Frontal cortex (tissue), 4 donors: ENCODE data around the gene CDC42EP4. TPM values are rescaled to one million over a fixed set of nuclear protein-coding genes. Genes with fewer than 3 reads are reported as not detected.
A peak's percentile ranks its signal among the peaks of the same experiment; 100 is the strongest.
"Not testable (repeated sequence)": the region's sequence is repeated elsewhere in the genome, so short reads cannot be mapped to it uniquely, and the experiment has no call there.

Experiments used
- DNase-seq, 2 donors: peaks; one replicate each; pipeline ENCODE4 v3.0.0; 2012; ENCODE audit warnings: low spot score in 2 of 2
- FAIRE-seq: peaks from 2 replicates; lab custom pipeline; 2012; peaks lifted over from hg19 to GRCh38; lab: Jason Lieb, UNC
- total RNA-seq: library from RNA; depleted of rRNA; stranded (reverse); fragments of >200 nt; gene quantifications from one replicate; pipeline ENCODE4 v1.2.3, GENCODE V29; 2014
- donor health status: control.
- donor health status: control.
- donor health status: control.

The CDC42EP4 gene
- total RNA-seq, 1 donor from 2014 or later: 62.8 TPM

DNA sequence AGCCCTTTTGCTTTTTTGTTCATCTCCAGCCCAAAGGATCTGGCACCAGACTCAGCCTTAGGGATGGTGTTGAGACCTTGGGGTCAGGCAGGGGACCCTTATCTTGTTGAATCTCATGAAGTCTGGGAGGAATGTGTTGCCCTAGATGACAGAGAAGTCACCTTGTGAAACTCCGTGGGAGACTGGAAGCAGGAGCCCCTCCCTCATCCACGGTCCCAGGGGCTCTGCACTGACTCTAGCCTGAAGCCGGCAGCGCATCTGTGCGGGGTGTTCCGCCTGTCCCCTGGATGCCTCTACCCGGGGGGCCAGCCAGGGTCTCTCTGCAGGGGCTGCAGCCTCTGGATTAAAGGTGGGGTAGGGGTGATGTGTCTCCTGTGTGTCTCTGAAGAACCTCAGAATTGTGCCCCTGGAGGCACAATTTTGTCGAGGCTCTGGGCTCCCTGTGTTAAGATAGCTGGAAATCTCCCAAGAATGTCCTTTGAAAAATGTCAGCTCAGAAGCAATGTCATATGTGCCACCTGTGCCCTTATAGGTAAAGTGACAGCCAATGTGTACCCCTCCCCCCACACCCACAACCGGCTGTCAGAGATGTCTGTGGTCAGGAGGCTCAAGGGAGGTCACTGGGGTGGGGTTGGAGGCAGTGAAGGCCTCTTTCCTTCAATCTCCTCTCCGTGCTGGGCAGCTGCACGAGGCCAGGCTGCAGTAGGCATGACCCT lies 32.1 kb upstream of the CDC42EP4 start:
- DNase-seq (no peak), FAIRE-seq (no peak)

DNA sequence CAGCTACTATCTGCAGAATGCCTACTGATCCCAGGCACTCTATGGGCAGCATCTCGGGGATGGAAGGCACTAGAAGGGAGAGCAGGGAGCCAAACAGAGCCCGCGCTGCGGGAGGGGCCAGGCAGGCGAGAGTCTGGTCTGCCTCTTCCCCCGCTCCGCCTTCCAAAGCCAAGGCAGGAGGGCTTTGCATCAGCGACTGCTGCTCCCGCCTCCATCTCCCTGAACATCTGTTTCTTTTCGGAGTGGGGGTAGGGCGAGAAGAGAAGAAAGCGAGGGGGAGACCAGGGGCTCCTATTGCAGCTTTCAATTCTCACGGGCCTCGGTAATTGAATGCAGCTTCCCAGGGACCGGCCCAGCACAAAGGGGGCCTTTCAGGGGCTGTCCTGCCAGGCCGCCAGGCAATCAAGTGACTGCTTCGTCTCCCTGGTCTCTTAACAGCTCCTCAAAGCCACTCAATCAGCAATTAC lies 31.4 kb upstream of the CDC42EP4 start:
- peak; percentile 55 to 79 for DNase-seq
- no peak for FAIRE-seq

DNA sequence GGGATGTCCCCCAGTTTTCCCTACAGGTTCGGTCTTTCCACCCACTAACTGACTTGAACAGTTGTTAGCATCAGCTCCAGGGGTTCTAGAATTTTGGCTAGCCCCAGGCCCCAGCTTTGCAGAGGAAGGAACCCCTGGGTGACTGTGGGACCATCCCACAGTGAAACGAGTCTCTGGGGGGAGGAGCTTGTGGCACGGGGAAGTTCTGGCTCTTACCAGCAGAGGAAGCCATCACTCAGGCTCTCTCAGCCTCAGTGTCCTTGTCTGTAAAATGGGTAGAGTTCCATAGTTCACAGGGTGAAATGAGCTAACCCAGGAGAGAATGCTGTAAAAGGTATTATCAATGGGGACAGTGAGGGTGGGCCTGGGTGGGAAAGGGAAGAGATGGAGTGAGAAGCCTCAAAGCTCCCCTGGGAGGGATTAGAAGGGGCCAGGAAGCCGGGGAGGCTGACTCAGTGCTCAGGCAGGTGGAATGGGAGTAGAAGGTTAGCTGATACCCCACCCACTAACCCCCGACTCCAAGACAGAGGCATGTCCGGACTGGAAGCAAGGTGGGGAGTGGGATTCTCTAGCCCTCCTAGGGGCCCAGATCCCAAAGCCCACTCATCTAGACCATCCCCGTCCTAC lies 30.9 kb upstream of the CDC42EP4 start:
- DNase-seq (no peak), FAIRE-seq (no peak)

DNA sequence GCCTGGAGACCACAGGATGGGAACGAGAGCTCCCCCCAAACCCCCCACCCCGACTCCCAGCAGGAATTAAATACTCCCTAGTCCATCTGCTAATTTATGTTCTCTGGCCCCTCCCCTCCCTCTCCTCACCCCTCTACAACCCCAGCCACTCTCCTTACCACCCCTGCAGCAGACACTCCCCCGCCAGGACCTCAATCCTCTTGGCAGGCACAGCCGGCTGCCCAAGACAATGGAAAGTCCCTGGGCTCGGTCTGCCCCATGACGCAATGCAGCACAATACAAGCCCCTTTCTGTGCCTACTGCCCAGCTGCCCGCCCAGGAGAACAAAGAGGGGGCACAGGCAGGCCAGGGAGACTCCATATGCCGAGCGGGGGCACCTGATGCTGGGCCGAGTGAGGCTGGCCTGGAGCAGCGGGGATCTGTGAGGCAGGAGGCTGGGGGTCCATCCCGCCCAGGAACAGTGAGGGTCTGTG lies 30.3 kb upstream of the CDC42EP4 start:
- FAIRE-seq: no peak

DNA sequence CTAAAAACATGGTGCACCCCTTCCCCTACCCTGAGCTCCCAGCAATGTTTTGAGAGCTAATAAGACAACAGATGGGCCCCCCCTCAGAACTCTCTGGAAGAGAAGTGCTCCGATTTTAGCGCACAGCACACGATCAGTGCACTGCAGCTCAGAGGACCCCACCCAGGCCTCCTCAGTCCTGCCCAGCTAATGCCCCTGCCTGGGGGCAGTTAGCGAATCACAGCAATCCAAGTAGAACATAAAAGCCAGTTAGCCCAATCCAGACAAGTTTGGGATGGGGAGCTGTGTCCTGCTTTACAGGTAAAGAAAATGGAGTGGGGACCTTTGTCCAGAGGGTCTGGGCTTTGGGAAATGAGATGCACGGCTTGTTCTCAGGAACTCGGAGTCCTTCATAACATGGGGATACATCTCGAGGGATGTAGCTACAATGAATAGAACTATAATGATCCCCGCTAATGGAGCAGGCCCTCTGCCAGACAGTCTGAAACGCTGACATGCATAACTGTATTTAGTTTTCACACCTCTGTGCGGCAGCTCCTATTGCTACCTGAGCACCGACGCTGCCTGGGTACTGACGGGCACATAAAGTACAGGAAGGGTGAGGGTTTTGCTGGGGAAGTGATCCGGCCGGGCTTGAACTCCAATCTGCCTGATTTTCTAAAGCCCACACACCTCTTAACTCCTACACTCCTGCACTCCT lies 29.7 kb upstream of the CDC42EP4 start:
- DNase-seq (no peak), FAIRE-seq (no peak)

More for the DNA sequence above, 30.3 kb upstream of the CDC42EP4 start:
- peak; percentile 79 to 82 for DNase-seq

DNA sequence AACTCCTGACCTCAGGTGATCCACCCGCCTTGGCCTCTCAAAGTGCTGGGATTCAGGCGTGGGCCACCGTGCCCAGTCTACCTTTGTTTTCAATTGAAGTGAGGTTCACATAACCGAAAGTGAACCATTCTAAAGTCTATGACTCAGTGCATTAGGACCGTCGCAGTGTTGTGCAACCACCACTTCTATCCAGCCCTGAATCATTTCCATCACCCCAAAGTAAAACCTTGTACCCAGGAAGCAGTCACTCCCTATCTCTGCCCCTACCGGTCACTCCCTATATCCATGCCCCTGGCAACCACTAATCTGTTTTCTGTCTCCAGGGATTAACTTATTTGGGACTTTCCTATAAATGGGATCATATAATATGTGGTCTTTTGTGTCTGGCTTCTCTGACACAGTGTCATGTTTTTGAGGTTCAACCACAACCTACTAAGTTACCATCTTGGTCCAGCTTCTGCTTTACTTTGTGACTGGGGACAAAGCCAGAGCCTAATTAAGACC lies 28.3 kb upstream of the CDC42EP4 start:
- DNase-seq (no peak), FAIRE-seq (no peak)

DNA sequence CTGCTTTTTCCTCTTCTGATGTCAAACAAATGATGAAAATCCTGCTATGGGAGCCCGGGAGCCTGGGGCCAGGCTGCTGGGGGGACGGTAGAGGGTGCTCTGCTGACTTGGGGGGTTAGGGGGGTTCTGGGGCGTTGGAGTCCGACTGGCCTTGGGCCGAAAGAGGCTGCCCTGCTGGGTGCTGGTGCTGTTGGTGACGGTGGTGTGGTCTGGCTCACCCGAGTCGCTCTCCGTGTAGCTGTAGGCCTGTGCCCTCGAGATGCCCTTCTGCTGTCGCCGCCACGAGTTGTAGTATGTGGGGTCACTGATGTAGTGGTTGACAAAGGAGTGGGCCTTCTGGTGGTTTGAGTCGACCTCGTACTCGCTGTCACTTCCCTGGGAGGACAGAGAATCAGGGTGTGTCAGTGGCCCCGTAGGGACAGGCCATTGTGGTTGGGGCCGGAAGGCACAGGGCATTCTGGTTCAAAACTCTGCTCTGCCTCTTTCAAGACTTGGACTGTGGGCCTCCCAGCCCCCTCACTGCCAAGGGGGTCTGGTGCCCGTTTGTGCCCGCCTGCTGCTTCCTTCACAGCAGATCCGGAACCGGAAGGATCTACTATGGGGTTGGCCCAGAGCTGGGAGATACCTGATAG lies 26.9 kb upstream of the CDC42EP4 start:
- DNase-seq: no peak
- FAIRE-seq: no peak

DNA sequence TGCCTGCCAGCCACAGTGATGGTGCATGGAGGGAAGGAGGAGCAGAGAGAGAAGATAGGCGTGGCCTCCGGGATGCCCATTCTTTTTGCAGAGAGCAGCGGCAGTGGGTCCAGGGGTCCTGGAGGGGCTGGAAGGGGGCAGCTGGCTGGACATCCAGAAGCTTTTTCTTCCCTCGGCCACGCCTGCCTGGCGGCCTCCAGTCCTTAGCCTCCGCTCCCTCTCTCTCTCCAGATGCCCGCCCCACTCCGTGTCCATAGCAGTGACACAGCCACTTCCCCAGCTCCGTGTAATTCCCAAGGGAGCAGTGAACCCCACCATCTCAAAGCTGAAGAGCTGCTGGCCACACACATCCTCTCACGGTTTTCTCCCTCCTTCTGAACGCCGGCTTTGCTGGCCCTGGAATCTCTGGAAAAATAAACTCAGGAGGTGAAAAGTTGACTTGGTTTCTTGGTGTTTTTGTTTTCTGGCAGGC lies 26.3 kb upstream of the CDC42EP4 start:
- DNase-seq: no peak

DNA sequence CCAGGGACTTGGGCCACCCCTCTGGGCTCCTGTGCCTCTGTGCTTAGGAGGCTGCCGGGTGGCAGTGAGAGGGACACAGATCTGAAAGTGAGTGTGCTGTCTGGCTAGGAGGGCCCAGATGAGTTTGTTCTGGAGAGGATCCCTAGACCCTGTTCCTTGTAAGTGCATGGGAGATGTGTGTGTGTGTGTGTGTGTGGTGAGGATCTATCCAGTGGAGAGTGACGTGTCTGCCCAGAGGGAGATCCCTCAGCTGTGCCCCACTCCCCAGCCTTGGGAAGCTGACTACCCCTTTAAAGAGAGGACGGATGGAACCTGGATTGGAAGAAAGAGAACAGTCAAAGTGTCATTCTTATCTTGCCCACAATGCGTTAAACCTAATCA lies 25.5 kb upstream of the CDC42EP4 start:
- DNase-seq (no peak), FAIRE-seq (no peak)

More for the DNA sequence above, 26.3 kb upstream of the CDC42EP4 start:
- no peak for FAIRE-seq

DNA sequence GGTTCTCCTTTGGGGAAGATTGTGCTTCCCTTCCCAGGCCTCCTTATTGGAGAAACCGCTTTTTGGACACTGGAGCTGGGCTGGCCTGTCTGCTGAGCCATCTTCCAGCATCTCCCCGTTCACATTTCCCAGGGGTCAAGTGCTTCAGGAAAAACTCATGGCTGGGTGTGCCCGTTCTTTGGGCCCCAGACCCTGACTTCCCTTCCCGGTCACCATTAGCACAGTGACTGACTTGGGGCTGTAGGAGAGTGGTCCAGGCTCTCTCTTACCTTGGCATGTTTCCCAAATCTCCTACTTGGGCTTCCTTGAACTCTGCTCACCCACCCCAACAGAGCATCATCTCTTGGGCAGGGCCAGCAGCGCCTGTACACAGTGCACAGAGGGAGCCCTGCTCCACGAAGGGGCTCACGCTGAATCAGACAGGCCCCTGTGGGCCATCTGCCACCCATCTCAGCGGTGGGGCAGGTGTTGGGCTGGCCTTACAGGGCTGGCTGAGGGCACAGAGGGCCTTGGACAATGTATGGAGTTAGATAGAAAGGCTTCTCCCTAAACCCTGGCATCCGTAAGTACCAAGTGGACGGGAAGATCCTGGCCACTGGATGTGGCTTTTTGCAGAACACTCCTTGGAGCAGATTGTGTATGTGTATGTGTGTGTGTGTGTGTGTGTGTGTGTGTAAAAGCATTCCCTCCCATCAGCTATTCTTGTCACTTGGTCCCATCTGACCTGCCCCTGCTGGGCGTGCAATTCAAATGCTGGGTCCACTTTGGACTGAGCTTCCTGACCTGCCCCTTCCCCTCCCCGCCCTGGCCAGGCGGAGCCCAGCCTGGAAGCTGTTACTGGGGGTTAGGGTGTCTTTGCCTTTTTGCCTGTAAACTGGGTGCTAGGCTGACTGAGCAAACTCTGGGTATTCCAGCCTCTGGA lies 24.9 kb upstream of the CDC42EP4 start:
- FAIRE-seq (no peak), DNase-seq (no peak)

DNA sequence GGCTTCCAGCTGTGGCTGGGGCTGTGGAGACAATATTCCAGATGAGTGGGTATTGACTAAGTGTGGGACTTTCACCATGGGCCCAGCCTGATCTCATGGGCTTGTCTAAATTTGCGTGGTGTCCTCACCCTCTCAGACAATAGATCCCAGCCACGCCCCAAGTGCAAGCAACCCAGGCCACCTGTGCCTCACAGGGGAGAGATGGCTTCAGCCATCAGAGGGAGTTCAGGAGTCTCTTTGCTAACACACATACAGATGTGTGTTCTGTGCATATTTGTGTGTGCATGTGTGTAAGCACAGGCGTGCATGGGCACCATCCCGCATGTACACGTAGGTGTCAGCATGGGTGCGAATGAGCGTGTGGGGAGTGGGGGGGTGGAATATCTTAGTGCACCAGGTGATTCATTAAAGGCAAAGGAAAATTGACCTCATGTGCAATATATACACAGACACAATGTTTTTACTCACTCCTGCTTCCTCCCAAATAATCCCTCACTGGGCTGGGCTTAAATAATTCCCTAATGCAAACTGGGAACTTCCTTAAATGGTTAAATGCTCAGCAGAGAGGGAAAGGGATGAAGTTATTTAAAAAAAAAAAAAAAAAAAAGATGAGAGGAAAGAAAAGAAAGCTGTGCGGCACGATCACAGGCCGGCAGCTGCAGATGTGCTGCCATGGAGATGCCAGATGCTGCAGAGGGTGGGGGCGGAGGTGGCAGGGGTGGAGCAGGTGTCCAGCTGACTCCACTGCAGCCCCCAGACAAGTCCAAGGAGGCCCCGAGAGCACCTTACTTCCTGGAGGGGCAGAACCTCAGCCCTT lies 24.0 kb upstream of the CDC42EP4 start:
- no peak for FAIRE-seq
- no peak for DNase-seq

DNA sequence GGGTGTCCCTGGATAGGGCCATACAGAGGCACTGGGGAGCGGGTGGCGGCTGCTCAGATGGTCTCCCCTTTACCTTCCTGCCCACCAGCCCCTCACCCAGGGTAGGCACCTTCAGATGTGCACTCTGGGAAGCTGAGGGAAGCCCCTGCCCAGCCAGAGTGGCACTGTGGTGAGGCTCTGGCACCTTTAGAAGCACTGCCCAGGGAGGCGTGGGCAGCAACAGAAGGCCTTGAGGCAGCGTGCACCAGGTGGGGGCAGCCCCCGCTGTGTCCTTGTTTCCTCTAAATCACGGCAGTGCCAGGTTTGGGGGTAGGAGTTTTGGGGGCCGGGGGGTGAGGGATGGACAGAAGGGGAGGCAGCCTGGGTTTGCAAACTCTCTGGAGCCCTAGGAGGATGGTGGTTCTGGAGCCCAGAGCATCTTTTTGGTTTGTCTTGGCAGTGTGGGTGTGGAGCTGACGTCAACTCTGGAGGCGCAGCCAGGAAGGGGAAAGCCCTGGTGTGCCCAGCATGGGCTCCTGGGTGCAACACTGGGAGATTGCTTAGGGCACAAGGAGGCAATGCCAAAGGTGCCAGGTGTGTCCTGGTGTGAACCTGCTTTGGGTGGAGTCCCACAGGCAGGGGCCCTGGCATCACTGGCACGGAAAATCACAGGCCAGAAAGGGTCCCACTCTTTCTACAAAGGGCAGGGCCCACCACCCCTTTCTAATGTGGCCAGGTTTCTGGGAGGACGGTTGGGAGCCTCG lies 23.1 kb upstream of the CDC42EP4 start:
- no peak for DNase-seq
- FAIRE-seq: no peak

DNA sequence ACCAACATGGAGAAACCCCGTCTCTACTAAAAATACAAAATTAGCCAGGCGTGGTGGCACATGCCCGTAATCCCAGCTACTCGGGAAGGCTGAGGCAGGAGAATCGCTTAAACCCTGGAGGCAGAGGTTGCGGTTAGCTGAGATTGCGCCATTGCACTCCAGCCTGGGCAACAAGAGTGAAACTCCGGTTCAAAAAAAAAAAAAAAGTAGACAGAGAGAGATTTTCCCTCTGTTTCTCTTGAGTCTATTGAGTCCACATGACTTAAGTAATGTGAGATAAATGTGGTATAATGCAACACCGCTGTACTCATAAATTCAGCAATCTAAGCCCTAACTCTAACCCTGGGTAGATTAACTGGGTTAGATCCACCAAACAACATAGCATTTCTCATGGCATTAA lies 21.6 kb upstream of the CDC42EP4 start:
- not testable (repeated sequence) for DNase-seq, FAIRE-seq

DNA sequence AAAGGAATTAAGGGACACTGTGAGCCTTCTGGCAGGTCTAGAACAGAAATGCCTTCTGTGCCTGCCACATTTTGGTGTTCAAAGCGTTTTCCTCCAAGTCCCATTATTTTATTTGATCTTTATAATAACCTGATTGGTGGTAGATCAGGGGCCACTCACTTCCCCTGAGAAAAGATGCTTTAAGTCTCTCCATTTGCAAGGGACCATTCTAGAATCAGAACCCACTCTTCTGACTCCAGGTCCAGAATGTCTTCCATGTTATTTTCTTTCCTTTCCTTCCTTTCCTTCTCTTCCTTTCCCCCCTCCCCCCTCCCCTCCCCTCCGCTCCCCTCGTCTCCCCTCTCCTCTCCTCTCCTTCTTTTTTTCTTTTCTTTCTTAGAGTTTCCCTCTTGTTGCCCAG lies 19.3 kb upstream of the CDC42EP4 start:
- FAIRE-seq (no peak), DNase-seq (no peak)

DNA sequence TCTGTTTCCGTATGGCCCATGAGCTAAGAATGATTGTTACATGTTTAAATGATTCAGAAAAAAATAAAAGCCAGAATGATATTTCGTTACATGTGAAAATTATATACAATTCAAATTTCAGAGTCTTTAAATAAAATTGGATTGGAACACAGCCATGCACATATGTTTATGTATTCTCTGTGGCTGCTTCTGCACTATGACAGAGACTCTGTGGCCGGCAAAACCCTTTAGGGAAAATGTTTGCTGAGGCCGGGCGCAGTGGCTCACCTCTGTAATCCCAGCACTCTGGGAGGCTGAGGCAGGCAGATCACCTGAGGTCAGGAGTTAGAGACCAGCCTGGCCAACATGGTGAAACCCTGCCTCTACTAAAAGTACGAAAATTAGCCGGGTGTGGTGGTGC lies 15.9 kb upstream of the CDC42EP4 start:
- FAIRE-seq: no peak
- no peak for DNase-seq

DNA sequence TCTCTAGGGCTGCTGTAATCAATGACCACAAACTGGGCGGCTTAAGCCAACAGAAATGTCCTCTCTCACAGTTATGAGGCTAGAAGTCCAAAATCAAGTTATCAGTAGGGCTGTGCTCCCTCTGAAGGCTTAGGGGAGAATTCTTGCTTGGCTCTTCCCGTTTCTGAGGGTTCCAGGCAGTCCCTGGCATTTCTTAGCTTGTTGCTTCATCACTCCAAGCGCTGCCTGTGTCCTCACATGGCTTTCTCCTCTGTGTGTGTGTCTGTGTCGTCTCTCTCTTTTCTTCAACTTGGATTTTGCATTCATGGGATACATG lies 13.7 kb upstream of the CDC42EP4 start:
- DNase-seq (no peak), FAIRE-seq (no peak)

DNA sequence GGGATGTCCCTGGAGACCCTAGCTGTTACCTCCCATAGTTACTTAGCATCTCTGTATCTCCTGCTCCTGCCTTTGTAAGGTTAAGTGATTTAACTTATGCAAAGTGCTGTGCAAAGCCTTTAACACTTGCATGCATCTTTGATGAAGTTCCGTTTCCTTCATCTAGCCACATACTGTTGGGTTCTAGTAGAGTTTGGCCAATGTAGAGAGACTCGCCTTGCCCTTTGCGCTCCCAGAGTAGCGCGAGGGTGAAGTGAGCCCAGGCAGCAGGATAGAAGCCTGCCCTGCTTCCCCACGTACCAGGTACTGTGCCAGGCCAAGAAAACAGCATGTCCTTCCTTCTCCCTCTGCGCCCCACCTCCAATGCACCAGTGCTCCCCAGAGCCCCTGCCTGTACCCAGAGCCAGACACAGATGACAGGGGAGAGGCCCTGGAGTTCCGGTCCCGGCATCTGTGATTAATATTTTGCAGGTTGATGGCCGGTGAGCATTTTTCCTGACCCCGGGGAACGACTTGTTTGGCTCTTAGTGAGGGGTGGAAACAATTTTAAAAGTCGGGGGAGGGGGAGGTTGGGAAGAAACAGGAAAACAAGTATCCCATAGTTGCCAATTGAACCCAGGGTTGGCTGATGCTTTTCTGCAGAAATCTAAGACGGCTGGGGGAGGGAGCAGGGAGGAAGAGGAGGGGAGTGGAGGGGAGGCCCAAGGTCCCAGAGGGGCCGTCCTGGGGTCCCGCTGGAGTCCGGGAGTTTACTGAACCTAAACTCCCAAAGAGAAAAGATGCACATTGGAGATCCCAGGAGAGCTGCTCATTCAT lies 13.1 kb upstream of the CDC42EP4 start:
- no peak for DNase-seq
- no peak for FAIRE-seq
